Gastroesophageal sphincter (tissue), 3 donors: ENCODE data around the gene LMTK3.

ENCODE experiments used
- EP300 ChIP-seq: sonication (generic); formaldehyde crosslinking; IDR thresholded peaks from one replicate; pipeline ENCODE4 v1.6.1; 2017; ENCODE audit warnings: antibody characterized with exemption, mild to moderate bottlenecking
- POLR2AphosphoS5 ChIP-seq: sonication (generic); formaldehyde crosslinking; IDR thresholded peaks from one replicate; pipeline ENCODE4 v1.6.1; 2017; ENCODE audit warnings: antibody characterized with exemption
- TF ChIP-seq, protein P1 (sequence below), 4 experiments: fragments of 200-600 bp in 2 of 4; fragments of 450-650 bp in 2 of 4; sonication (generic) in 1 of 4; IDR thresholded peaks; one replicate each; pipeline ENCODE4 v1.5.1; 2017 to 2019; ENCODE audit warnings: antibody characterized with exemption in 4 of 4, mild to moderate bottlenecking in 2 of 4, moderate library complexity in 2 of 4

DNA sequence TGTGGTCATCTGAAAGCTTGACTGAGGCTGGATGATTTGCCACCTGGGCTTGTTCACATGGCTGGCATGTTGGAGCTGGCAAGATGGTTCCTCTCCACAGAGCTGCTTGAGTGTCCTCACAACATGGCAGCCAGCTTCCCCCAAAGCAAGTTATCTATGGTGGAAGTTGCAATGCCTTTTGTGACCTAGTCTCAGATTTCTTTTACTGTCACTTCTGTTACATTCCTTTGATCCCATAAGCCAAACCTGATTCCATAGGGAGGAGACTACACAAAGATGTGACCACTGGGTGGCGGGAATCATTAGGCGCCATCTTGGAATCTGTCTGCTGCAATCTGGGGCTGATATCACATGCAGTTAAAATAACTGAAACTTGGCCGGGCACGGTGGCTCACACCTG, 17.5 kb upstream of the LMTK3 start:
- TF ChIP-seq, protein P1, sequence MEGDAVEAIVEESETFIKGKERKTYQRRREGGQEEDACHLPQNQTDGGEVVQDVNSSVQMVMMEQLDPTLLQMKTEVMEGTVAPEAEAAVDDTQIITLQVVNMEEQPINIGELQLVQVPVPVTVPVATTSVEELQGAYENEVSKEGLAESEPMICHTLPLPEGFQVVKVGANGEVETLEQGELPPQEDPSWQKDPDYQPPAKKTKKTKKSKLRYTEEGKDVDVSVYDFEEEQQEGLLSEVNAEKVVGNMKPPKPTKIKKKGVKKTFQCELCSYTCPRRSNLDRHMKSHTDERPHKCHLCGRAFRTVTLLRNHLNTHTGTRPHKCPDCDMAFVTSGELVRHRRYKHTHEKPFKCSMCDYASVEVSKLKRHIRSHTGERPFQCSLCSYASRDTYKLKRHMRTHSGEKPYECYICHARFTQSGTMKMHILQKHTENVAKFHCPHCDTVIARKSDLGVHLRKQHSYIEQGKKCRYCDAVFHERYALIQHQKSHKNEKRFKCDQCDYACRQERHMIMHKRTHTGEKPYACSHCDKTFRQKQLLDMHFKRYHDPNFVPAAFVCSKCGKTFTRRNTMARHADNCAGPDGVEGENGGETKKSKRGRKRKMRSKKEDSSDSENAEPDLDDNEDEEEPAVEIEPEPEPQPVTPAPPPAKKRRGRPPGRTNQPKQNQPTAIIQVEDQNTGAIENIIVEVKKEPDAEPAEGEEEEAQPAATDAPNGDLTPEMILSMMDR (IDR thresholded peaks at IDR 0.05), result no peak
- no peak for TF ChIP-seq POLR2AphosphoS5
- TF ChIP-seq EP300, result no peak
